Fibroblast of lung (primary cell): ENCODE data around the gene SIPA1. TPM values are rescaled to one million over a fixed set of nuclear protein-coding genes. Genes with fewer than 3 reads are reported as not detected.

Source experiments
- DNase-seq, 2 donors: peaks; one replicate each; pipeline versions ENCODE4 v3.0.0 to v3.0.0-alpha.2; 2010; ENCODE audit warnings: low read depth in 2 of 2
- H2AFZ ChIP-seq: 2 replicates; pipeline ENCODE4 v1.5.1; 2012; ENCODE audit warnings: low read length, control low read depth, inconsistent platforms
- H3K27ac ChIP-seq: 2 replicates; pipeline ENCODE4 v1.5.1; 2011; ENCODE audit warnings: low read length, control low read depth; ENCODE audit not compliant: insufficient read depth
- H3K27me3 ChIP-seq: 2 replicates; pipeline ENCODE4 v1.5.1; 2011; ENCODE audit warnings: mild to moderate bottlenecking, low read length; ENCODE audit not compliant: control insufficient read depth, insufficient read depth
- H3K36me3 ChIP-seq: 2 replicates; pipeline ENCODE4 v1.5.1; 2011; ENCODE audit warnings: low read length; ENCODE audit not compliant: control insufficient read depth, insufficient read depth
- H3K4me1 ChIP-seq: 2 replicates; pipeline ENCODE4 v1.5.1; 2011; ENCODE audit warnings: low read length; ENCODE audit not compliant: control insufficient read depth, insufficient read depth; ENCODE audit errors: extremely low read depth
- H3K4me2 ChIP-seq: 2 replicates; pipeline ENCODE4 v1.5.1; 2011; ENCODE audit warnings: low read length, control low read depth; ENCODE audit not compliant: insufficient read depth; ENCODE audit errors: extremely low read depth
- H3K4me3 ChIP-seq, 4 experiments: fragments of 200-600 bp in 1 of 4; sonication (generic) in 1 of 4; replicated peaks in 1 of 4; 2 replicates each; pipeline ENCODE4 v1.5.1; 2011 to 2016; ENCODE audit warnings: low read length in 4 of 4, low read depth in 3 of 4, mild to moderate bottlenecking in 3 of 4, control low read depth in 2 of 4, inconsistent platforms in 1 of 4, mixed read lengths in 1 of 4; ENCODE audit not compliant: insufficient read depth in 1 of 4; ENCODE audit errors: control extremely low read depth in 1 of 4
- H3K79me2 ChIP-seq: 2 replicates; pipeline ENCODE4 v1.5.1; 2012; ENCODE audit warnings: mild to moderate bottlenecking, low read length, inconsistent platforms; ENCODE audit not compliant: control insufficient read depth, insufficient read depth
- H3K9ac ChIP-seq: 2 replicates; pipeline ENCODE4 v1.5.1; 2011; ENCODE audit warnings: mild to moderate bottlenecking, low read length, control low read depth; ENCODE audit not compliant: insufficient read depth
- H3K9me3 ChIP-seq: 2 replicates; pipeline ENCODE4 v1.5.1; 2012; ENCODE audit warnings: low read depth, low read length; ENCODE audit not compliant: control insufficient read depth, insufficient read depth
- H4K20me1 ChIP-seq: 2 replicates; pipeline ENCODE4 v1.5.1; 2011; ENCODE audit warnings: low read length; ENCODE audit not compliant: control insufficient read depth, insufficient read depth; ENCODE audit errors: extremely low read depth
- CTCF ChIP-seq, 2 donors: IDR thresholded peaks in 1 of 2; conservative IDR thresholded peaks in 1 of 2; 1 replicate in 1 of 2; 2 replicates in 1 of 2; pipeline ENCODE4 v1.5.1; 2011 to 2012; ENCODE audit warnings: low read length in 2 of 2, control low read depth in 1 of 2, inconsistent platforms in 1 of 2, low read depth in 1 of 2, mild to moderate bottlenecking in 1 of 2
- EZH2 ChIP-seq: IDR thresholded peaks from 2 replicates; pipeline ENCODE4 v1.5.1; 2012; ENCODE audit warnings: low read length, control low read depth, mild to moderate bottlenecking; ENCODE audit errors: missing control alignments
- polyA minus RNA-seq: library from RNA; depleted of rRNA, polyadenylated mRNA; stranded (reverse); fragments of >200 nt; gene quantifications from 2 replicates; pipeline ENCODE4 v1.2.3, GENCODE V29; 2011; ENCODE audit warnings: low replicate concordance
- polyA plus RNA-seq, 2 donors: library from polyadenylated mRNA; depleted of rRNA in 1 of 2; stranded (reverse) in 1 of 2; unstranded in 1 of 2; fragments of >200 nt; gene quantifications; 2 replicates each; pipeline ENCODE4 v1.2.1, GENCODE V29; 2011 to 2012; ENCODE audit warnings: missing spikeins in 1 of 2
- total RNA-seq: library from RNA; depleted of rRNA; stranded (reverse); fragments of >200 nt; gene quantifications from 2 replicates; pipeline ENCODE4 v1.2.1, GENCODE V29; 2014

SIPA1 gene
- 13.6 and 32.5 TPM in 2 replicates for total RNA-seq
- 7.8 and 15.4 TPM in 2 replicates for polyA plus RNA-seq
- polyA plus RNA-seq (2012), result 26.1 and 51.6 TPM in 2 replicates
- polyA minus RNA-seq, result 62.6 and 96.0 TPM in 2 replicates

GRCh38 chr11:65637794-65638419 lies at the start of gene SIPA1:
Gene SIPA1 (plus strand): TSS chr11:65638101. CDS start chr11:65640922, 2,821 bp downstream.
- Histone ChIP-seq H3K9ac (peak within 1 kb of the TSS; percentile 56), H3K4me1 (peaks cover 19% of the 10 kb centered on the region), H3K4me3 (peak within 1 kb of the TSS; percentile 59 to 78 (median 67)), H4K20me1 (no peaks in the 10 kb centered on the region), H3K9me3 (no peaks in the 10 kb centered on the region), H3K79me2 (peaks cover 4% of the 10 kb centered on the region), H2AFZ (peak within 1 kb of the TSS; percentile 29), H3K27ac (peak within 1 kb of the TSS; percentile 81), H3K36me3 (peaks cover 39% of the 10 kb centered on the region), H3K27me3 (no peaks in the 10 kb centered on the region), H3K4me2 (peak within 1 kb of the TSS; percentile 96)
- TF ChIP-seq EZH2, result no peak
- TF ChIP-seq CTCF (conservative IDR thresholded peaks at IDR 0.05 in 1 of 2, IDR thresholded peaks at IDR 0.05 in 1 of 2; ENCODE audit: low read depth in 1 of 2, low read length in 2 of 2), result peak; percentile 36 to 60
- peak; percentile 88 to 91 for DNase-seq

- Histone ChIP-seq H3K27me3 (no peaks in the 10 kb centered on the region), H3K4me2 (no peak overlapping the region), H3K27ac (peak overlapping the region; percentile 14), H3K4me1 (peaks cover 8% of the 10 kb centered on the region), H3K4me3 (no peak overlapping the region), H3K36me3 (peaks cover 16% of the 10 kb centered on the region), H4K20me1 (no peaks in the 10 kb centered on the region), H3K9ac (no peak overlapping the region), H3K9me3 (no peaks in the 10 kb centered on the region), H3K79me2 (no peaks in the 10 kb centered on the region), H2AFZ (no peak overlapping the region)
- TF ChIP-seq EZH2 (no peak), CTCF (conservative IDR thresholded peaks at IDR 0.05 in 1 of 2, IDR thresholded peaks at IDR 0.05 in 1 of 2; ENCODE audit: low read depth in 1 of 2, low read length in 2 of 2) (peak; percentile 11 to 52)
- DNase-seq, result peak; percentile 29 to 52
These were observed 49.5 kb upstream of the SIPA1 start for GRCh38 chr11:65588199-65589054.
